ENCODE measurements around the gene ZNF778. TPM values are rescaled to one million over a fixed set of nuclear protein-coding genes. Genes with fewer than 3 reads are reported as not detected.
A peak's percentile ranks its signal among the peaks of the same experiment; 100 is the strongest.

ZNF778 gene
- total RNA-seq, 1 donor from 2014 or later: 15.5 TPM

DNA sequence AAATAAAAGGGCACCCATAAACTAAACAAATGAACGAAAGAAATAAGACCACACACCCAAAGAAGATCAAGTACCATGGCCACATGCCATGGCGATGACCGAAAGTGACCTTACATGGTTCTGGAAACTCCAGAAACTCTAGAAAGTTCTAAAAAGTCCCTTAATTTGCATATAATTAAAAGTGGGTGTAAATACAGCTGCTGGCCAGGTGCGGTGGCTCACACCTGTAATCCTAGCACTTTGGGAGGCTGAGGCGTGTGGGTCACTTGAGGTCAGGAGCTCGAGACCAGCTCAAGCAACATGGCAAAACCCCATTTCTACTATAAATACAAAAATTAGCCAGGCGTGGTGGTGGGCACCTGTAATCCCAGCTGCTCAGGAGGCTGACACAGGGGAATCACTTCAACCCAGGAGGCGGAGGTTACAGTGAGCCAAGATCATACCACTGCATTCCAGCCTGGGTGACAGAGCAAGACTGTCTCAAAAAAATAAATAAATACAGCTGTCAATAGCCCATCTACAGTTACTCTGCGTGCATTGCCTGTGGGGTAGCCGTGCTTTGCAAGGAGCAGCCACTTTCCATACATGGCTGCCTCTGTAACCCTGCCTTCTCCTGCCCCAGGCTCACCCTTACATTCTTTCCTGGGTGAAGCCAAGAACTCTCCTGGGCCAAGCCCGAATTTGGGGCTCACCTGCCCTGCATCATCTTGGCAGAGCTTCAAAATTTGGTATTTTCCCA lies 7.2 kb upstream of the ZNF778 start:
- TF ChIP-seq CTCF (conservative IDR thresholded peaks at IDR 0.05): no peak
- no peak for DNase-seq (ENCODE audit: low read depth, low spot score)
- no peaks in the 10 kb centered on the region for H3K4me1 Mint-ChIP-seq
- H3K9me3 Mint-ChIP-seq: no peaks in the 10 kb centered on the region
- H3K27me3 Mint-ChIP-seq (ENCODE audit: low read depth): peaks cover 47% of the 10 kb centered on the region
- no peaks in the 10 kb centered on the region for H3K36me3 Mint-ChIP-seq (ENCODE audit: low read depth)
- H3K4me3 Mint-ChIP-seq: peak overlapping the region; percentile 21
- no peak overlapping the region for H3K27ac Mint-ChIP-seq (ENCODE audit: unreplicated experiment)

DNA sequence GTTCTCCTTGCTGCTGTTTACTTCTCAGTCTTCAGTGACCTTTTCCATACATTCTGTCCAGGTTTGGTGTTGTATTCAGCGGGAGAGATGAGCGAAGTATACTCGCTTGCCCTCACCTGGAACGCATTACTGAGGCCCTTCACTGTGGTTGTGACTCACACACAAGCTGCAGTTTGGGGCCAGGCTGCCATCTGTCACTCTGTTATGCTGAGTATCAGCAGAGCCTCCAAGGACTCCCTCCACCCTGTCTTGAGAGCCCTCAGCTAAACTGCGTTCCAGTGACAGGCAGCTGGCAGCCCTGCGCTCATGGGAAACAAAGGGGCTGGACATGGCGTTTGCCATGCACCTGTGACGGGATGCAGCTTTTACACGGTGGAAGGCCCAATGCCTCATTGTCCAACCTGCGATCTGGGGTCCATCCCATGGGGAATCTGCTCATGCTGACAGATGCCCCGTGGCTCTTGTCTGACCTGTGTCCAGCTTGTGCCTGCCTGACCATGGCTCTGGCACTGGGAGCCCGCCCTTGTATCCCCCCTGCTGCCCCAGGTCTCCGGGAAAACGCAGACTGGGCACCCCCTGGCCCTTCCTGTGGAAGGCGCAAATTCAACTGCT lies 6.5 kb upstream of the ZNF778 start:
- Mint-ChIP-seq H3K9me3 (no peaks in the 10 kb centered on the region), H3K27me3 (ENCODE audit: low read depth) (peaks cover 47% of the 10 kb centered on the region), H3K27ac (ENCODE audit: unreplicated experiment) (no peak overlapping the region), H3K4me3 (peak overlapping the region; percentile 21), H3K36me3 (ENCODE audit: low read depth) (no peaks in the 10 kb centered on the region), H3K4me1 (no peaks in the 10 kb centered on the region)
- no peak for DNase-seq (ENCODE audit: low read depth, low spot score)
- TF ChIP-seq CTCF (conservative IDR thresholded peaks at IDR 0.05): no peak

DNA sequence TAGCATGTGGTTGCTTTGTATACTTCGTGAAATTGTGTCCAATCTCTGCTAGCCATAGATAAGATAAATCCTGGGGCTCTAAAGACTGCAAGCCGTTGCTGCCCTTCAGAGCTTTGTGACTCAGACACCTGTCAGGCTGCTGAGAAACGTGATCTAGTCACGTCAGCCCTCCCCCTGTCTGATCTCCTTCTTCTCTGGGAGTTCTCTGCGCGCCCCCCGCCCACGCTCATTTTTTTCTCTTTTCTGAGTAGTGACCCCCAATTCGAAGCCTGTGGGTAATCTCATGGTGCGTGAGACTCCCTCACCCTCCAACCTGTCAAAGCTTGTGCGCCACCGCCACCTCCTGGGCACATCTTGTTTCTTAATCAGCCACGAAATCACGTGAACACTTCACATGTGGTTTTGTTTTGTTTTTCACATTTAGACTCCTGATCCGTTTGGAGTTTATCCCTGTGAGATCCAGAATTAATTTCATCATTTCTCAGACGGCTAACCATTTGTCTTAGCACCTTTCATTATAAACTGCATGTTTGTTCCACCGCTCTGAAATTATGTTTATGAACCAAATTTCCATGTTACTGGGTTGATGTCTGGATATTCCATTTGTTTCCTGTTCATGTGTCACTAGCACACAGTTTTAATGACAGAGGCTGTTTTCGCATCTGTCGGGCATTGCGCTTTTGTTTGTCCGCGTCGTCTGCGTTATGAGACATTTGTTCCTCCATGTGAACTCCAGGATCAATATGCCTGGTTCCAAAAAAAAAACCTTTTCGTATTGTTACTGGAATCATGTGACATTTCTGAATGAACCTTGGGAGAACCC lies 977 bp upstream of the ZNF778 start:
- Mint-ChIP-seq H3K9me3 (no peaks in the 10 kb centered on the region), H3K4me3 (peak overlapping the region; percentile 80), H3K36me3 (ENCODE audit: low read depth) (no peaks in the 10 kb centered on the region), H3K27me3 (ENCODE audit: low read depth) (peaks cover 5% of the 10 kb centered on the region), H3K4me1 (peaks cover 14% of the 10 kb centered on the region), H3K27ac (ENCODE audit: unreplicated experiment) (peak overlapping the region; percentile 63)
- TF ChIP-seq CTCF (conservative IDR thresholded peaks at IDR 0.05): peak; percentile 80
- peak; percentile 65 for DNase-seq (ENCODE audit: low read depth, low spot score)

GRCh38 chr16:89217138-89217387 lies 440 bp upstream of the ZNF778 start:
- Mint-ChIP-seq H3K36me3 (ENCODE audit: low read depth) (no peaks in the 10 kb centered on the region), H3K4me3 (peak overlapping the region; percentile 80), H3K4me1 (peaks cover 14% of the 10 kb centered on the region), H3K9me3 (no peaks in the 10 kb centered on the region), H3K27me3 (ENCODE audit: low read depth) (peaks cover 4% of the 10 kb centered on the region), H3K27ac (ENCODE audit: unreplicated experiment) (peak overlapping the region; percentile 63)
- DNase-seq (ENCODE audit: low read depth, low spot score): no peak
- no peak for TF ChIP-seq CTCF (conservative IDR thresholded peaks at IDR 0.05)

DNA sequence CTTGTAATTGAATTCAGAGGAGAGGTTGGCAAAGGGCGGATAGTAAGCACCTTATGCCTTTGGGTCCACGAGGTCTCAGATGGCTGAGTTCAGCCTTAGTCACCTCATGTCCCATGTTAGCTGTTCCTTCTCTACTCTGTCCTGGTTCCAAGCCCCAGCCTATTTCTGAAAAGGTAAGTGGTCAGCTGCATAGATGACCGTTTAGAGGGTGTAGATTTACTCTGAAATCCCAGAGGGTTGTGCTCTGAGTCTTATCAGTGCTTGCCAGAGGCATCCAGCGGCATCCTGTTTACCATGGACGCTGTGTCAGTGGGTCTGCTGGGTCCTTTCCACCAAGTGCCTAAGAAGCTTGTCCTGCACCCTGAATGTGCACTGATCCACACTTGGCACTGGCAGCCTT lies 1.9 kb downstream of the ZNF778 start:
- H3K27me3 Mint-ChIP-seq (ENCODE audit: low read depth): no peaks in the 10 kb centered on the region
- peaks cover 14% of the 10 kb centered on the region for H3K4me1 Mint-ChIP-seq

More for the DNA sequence above, 1.9 kb downstream of the ZNF778 start:
- Mint-ChIP-seq H3K27ac (ENCODE audit: unreplicated experiment) (no peak overlapping the region), H3K4me3 (peak overlapping the region; percentile 78), H3K9me3 (no peaks in the 10 kb centered on the region), H3K36me3 (ENCODE audit: low read depth) (peaks cover 4% of the 10 kb centered on the region)
- no peak for DNase-seq (ENCODE audit: low read depth, low spot score)
- TF ChIP-seq CTCF (conservative IDR thresholded peaks at IDR 0.05): no peak

Measured in neural crest cell (in vitro differentiated cells).